HCT116 (cell line): ENCODE data around the gene KIN.

Experiments used
- CTCF ChIP-seq, 3 experiments: fragments of 200-600 bp in 1 of 3; sonication (generic) in 1 of 3; IDR thresholded peaks in 2 of 3; conservative IDR thresholded peaks in 1 of 3; 2 replicates each; pipeline ENCODE4 v1.5.1; 2012 to 2017; ENCODE audit warnings: low read depth in 2 of 3, low read length in 2 of 3, antibody characterized with exemption in 1 of 3, borderline replicate concordance in 1 of 3, control low read depth in 1 of 3, mild to moderate bottlenecking in 1 of 3, mixed read lengths in 1 of 3, mixed run types in 1 of 3, moderate library complexity in 1 of 3; ENCODE audit not compliant: insufficient read depth in 1 of 3
- EZH2 ChIP-seq: fragments of 200-600 bp; sonication (generic); IDR thresholded peaks from 2 replicates; pipeline ENCODE4 v1.6.1; 2017; ENCODE audit warnings: antibody characterized with exemption, mixed run types
- POLR2A ChIP-seq: IDR thresholded peaks from 2 replicates; pipeline ENCODE4 v1.7.0; 2011; ENCODE audit warnings: borderline replicate concordance; ENCODE audit not compliant: insufficient read depth, insufficient read length; ENCODE audit errors: extremely low read depth
- POLR2AphosphoS5 ChIP-seq: IDR thresholded peaks from 2 replicates; pipeline ENCODE4 v1.6.1; 2011; ENCODE audit warnings: mild to moderate bottlenecking, low read depth, low read length, moderate library complexity
- SP1 ChIP-seq: IDR thresholded peaks from 2 replicates; pipeline ENCODE4 v1.6.1; 2012; ENCODE audit warnings: low read depth
- TCF7L2 ChIP-seq: IDR thresholded peaks from 2 replicates; pipeline ENCODE4 v1.7.0; 2011; ENCODE audit warnings: borderline replicate concordance, inconsistent platforms; ENCODE audit not compliant: insufficient read depth, insufficient read length; ENCODE audit errors: extremely low read depth
- ZBTB33 ChIP-seq: IDR thresholded peaks from 2 replicates; pipeline ENCODE4 v1.6.1; 2011; ENCODE audit warnings: mild to moderate bottlenecking, low read length, moderate library complexity; ENCODE audit not compliant: insufficient replicate concordance; ENCODE audit errors: extremely low read depth
- ZNF274 ChIP-seq: fragments of 200-500 bp; sonication (Bioruptor generic); IDR thresholded peaks from 2 replicates; pipeline ENCODE4 v1.6.1; 2014; ENCODE audit warnings: mild to moderate bottlenecking, low read depth, low read length, inconsistent platforms

GRCh38 chr10:7768417-7768816 lies 19.4 kb downstream of the KIN start:
- TF ChIP-seq POLR2AphosphoS5 (no peak), TCF7L2 (no peak), POLR2A (no peak), CTCF (IDR thresholded peaks at IDR 0.05 in 2 of 3, conservative IDR thresholded peaks at IDR 0.05 in 1 of 3; ENCODE audit: borderline replicate concordance in 1 of 3, insufficient read depth in 1 of 3, low read depth in 2 of 3, low read length in 2 of 3) (no peak), ZBTB33 (no peak), ZNF274 (no peak), EZH2 (no peak), SP1 (no peak)
